Measurements from ENCODE around the gene PCNX1.
A peak's percentile ranks its signal among the peaks of the same experiment; 100 is the strongest.
"Not testable (repeated sequence)": the region's sequence is repeated elsewhere in the genome, so short reads cannot be mapped to it uniquely, and the experiment has no call there.

PCNX1 gene

GRCh38 chr14:70962935-70963334, 55.7 kb downstream of the PCNX1 start:
- no peak for DNase-seq (ENCODE audit: low read depth)

- DNase-seq (ENCODE audit: low read depth), result no peak
Observed at GRCh38 chr14:70964492-70964891, 57.2 kb downstream of the PCNX1 start.

- DNase-seq (ENCODE audit: low read depth), result no peak
Observed at GRCh38 chr14:70971560-70971959, 64.3 kb downstream of the PCNX1 start.

DNA sequence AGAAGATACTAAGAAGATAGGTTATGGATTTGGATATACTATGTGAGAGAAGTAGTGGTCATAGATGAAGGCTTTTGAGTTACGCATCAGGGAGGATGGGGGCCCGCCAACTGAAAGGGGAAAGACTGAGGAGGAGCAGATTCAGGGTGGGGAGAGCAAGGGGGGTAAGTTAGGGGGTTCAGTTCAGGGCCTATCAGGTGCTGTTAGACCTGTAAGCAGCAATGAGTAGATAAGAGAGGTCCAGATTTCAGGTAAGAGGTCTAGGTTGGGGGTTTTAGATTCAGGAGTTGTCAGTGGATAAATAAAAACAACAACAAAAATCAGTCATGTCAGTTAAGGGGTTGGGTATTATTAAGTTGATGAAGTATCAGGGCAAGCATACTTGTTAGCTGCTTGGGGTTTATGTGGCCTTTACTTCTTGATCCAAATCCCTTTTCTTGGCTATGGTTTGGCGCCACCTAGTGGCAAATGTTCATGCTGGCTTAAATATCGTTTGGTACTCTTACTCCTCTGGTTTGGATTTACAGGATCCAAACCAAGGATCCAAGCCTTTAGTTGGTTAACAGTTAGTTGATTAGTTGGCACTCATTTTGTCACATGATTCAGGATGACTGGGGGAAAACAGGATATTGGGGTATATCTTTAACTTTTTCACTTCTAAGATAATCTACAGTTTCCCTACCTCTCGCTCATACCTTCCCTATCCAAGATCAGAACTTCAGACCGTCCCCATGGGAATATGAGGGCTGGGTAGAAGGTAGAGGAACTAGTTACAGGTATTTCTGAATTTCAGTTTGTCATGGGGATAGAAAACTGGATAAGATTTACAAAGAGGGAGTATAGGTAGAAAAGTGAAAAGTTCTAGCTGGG, 65.1 kb downstream of the PCNX1 start:
- DNase-seq (ENCODE audit: low read depth), result peak; percentile 74

GRCh38 chr14:70976591-70976990, 69.3 kb downstream of the PCNX1 start:
- DNase-seq (ENCODE audit: low read depth), result no peak

DNA sequence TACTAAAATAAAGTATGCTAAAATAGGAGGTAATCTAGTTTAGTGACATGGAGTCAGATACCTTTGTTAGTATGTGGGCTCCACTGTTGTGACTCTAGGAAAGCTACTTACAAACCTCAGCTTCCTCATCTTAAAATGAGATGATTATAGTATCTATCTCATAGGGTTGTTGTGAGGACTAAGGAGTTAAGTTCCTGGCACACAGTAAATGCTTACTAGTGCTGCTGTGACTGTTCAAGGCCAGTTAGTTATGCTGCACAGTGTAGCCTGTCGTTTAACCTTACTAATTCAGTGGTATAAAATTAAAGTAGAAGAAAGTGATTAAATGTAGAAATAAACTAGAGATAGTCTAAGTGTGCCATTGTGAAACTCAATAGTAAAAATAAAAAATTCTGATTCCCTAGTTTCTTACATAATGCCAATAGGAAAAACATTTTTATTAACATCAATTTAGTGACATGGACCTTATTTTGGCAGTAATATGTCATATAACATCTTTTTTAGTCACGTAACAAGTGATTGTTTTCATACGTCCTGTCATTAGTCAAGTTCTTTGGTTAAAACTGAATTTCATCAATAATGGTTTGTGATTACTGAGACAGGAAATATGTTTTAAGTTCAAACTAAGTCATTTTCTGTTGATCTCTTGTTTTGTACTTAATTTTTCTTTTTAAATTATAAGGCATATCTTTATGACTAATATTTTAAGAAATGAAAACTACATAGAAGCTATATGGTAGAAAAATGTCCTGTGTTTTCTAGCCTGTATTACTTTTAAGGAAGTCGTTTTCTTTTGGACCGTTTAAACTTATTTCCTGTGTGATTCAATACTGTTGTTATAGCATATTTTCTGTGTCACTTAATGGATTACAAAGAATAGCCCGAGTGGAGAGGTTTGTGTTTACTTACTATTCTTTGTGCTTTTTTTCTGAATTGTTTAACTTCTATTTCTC, 74.0 kb downstream of the PCNX1 start:
- no peak for DNase-seq (ENCODE audit: low read depth)

- no peak for DNase-seq (ENCODE audit: low read depth)
Observed at GRCh38 chr14:70982200-70982599, 74.9 kb downstream of the PCNX1 start.

DNA sequence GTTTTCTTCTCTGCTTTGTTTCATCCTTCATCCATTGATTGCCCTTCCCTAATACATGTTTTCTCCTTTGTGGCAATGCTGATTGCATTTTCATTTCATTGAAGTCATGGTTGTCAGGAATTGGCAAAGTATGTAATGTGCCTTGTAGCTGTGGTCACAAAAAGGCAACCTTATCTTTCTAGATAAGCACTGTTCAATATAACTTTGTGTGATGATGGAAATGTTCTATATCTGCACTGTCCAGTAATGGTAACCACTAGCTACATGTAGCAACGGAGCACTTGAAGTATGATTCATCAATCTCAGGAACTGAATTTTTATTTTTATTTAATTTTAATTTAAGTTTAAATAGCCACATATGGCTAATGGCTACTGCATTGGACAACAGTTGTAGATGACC, 79.8 kb downstream of the PCNX1 start:
- no peak for DNase-seq (ENCODE audit: low read depth)

- no peak for DNase-seq (ENCODE audit: low read depth)
Observed at GRCh38 chr14:70988452-70988851, 81.2 kb downstream of the PCNX1 start.

DNA sequence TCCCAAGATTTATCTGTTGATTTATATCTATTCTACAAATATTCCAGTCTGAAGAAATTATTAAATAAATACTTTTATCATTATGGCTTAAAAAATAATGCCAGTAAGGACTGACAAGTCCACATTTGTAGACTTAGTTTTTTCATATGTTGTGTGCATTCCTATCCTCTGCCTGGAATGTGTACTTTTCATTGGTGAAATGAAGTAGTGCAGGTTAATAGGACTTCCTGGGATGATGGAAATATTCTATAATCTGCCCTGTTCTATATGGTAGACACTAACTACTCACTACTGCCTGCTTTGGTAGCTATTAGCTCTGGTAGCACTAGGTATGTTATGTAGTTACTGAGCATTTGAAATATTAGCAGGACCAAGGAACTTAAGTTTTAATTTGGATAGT, 86.7 kb downstream of the PCNX1 start:
- no peak for DNase-seq (ENCODE audit: low read depth)

DNA sequence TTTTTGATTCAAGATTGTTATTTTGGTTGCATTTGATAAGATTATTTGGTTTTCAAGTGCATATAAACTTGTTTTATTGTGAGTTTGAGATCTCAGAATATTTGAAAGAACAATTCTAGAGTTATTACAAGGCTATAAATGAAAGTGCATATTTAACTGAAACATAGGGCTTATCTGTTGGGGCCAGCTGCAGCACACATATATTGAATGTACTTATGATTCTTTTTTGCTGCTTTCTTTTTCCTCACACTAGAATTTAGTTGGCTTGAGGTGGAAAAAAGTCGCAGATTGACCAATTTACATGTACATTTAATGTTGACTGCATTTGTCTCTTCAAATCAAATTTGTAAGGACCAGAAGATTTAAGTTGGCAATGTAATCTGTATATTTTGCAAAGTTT, 88.0 kb downstream of the PCNX1 start:
- no peak for DNase-seq (ENCODE audit: low read depth)

DNA sequence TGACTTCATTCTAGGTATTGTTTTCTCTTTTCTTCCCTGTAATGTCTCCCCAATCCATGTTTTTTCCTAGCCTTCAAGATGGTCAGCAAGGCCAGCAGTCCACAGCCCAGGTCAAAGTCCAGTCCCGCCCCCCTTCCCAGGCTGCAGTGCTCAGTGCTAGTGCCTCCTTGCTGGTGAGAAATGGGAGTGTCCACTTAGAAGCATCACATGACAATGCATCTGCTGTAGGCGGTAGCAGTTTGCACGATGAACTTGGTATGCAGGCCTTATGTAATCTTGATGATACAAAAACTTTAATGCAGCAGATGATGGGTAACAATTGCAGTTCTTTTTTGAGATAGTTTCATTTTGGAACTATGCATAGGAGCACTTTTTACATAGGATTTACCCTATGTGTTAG, 88.4 kb downstream of the PCNX1 start:
- no peak for DNase-seq (ENCODE audit: low read depth)

DNA sequence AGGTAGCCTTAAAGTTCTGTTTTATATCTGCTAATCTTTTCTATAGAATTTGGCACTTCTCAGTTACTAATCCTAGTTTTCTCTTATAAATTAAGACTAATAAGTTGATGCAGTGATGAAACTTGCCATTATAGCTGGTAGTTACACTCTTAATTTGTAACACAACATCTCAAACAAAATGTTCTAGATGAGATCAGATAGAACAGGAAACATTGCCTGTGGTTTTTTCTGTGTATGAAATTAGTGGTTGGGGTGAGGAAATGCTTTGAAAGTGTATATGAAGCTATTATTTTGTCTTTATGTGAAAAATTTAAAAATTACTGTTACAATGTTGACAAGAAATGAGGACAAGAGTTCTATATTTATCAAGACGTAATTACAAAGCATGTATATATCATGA, 91.9 kb downstream of the PCNX1 start:
- no peak for DNase-seq (ENCODE audit: low read depth)

DNA sequence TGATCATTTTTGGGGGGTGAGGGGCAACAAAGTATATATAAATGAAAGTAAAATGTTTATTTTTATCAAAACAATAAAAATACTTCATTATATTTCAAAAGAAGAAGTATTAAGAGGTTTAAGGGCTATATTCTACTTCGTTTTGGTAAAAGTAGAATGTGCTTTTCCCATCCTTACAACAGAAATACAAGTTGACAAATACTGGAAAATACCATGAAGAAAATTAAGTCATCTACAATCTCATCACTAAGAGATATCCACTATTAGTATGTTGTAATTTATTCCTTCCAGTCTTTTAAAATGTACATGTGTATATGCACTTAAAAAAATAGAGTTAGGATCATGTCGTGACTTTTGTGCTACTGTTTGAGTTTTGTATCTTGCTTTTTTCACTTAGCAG, 92.8 kb downstream of the PCNX1 start:
- DNase-seq (ENCODE audit: low read depth), result no peak

- no peak for DNase-seq (ENCODE audit: low read depth)
Observed at GRCh38 chr14:71001742-71002141, 94.5 kb downstream of the PCNX1 start.

DNA sequence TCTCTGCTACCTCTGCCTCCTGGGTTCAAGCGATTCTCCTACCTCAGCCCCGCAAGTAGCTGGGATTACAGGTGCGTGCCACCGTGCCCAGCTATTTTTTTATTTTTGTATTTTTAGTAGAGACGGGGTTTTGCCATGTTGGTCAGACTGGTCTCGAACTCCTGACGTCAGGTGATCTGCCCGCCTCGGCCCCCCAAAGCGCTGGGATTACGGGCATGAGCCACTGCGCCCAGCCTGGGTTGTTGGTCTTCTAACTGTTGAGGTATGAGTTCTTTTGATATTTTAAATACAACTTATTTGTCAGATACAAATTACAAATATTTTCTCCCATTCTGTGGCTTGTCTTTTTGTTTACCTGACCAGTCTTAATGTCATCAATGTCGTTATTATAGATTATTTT, 95.9 kb downstream of the PCNX1 start:
- no peak for DNase-seq (ENCODE audit: low read depth)

- no peak for DNase-seq (ENCODE audit: low read depth)
Observed at GRCh38 chr14:71004481-71004880, 97.2 kb downstream of the PCNX1 start.

- no peak for DNase-seq (ENCODE audit: low read depth)
Observed at GRCh38 chr14:71005076-71005475, 97.8 kb downstream of the PCNX1 start.

DNA sequence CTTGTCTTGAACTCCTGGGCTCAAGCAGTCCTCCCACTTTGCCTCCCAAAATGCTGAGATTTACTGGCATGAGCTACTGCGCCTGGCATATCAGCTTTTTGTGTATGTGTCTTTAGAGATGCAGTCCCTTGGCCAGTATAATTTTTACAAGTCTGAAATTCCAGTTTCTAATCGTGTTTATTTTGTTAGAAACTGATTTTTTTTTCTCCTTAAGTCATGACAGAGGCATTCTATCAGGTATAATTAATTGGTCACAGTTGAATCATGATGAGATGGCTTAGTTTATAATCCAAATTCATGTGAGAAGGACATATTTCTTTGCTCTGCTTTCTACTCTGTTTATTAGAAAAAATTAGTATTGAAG, 98.9 kb downstream of the PCNX1 start:
- no peak for DNase-seq (ENCODE audit: low read depth)

DNA sequence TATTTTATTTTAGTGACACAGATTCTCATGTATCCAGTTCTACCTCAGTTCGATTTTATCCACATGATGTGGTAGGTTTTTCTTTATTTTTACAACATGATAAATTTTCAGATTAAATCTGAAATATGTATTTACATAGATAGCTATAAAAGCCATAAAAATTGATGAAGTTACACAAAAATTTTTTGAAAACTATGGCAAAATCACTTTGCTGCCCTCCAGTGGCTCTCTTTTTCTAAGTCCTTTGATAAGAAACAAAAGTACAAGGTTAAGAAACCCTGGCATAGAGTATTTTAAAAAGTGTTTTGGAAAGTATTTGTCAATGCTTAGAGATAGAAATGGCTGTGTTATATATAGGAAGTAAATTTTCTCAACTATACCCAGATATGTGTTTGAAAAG, 104.2 kb downstream of the PCNX1 start:
- DNase-seq (ENCODE audit: low read depth), result no peak

DNA sequence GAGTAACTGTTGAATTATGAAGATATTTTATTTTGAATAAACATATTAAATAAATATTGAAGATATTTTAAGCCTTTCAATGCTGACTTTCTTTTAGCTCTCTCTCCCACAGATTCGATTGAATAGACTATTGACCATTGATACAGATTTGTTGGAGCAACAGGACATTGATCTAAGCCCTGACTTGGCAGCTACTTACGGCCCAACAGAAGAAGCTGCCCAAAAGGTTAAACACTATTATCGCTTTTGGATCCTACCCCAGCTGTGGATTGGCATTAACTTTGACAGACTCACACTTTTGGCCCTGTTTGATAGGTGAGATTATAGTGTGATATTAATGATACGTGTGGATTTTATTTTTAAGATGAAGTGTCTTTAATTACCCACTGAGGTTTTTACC, 105.6 kb downstream of the PCNX1 start:
- DNase-seq (ENCODE audit: low read depth), result no peak

- DNase-seq (ENCODE audit: low read depth), result no peak
Observed at GRCh38 chr14:71013551-71014192, 106.4 kb downstream of the PCNX1 start.

DNA sequence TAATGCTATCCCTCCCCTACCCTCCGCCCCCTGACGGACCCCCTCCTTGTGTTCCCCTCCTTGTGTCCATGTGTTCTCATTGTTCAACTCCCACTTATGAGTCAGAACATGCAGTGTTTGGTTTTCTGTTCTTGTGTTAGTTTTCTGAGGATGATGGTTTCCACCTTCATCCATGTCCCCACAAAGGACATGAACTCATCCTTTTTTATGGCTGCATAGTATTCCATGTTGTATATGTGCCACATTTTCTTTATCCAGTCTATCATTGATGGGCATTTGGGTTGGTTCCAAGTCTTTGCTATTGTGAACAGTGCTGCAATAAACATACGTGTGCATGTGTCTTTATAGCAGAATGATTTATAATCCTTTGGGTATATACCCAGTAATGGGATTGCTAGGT, 112.7 kb downstream of the PCNX1 start:
- DNase-seq (ENCODE audit: low read depth), result not testable (repeated sequence)

Measured in activated T-cell treated with anti-CD3 and anti-CD28 coated beads for 24 hours (primary cell).